Prostate gland (tissue), 2 donors: ENCODE results near the gene DENND5A. TPM values are rescaled to one million over a fixed set of nuclear protein-coding genes. Genes with fewer than 3 reads are reported as not detected.

Experiments
- DNase-seq: peaks from one replicate; pipeline ENCODE4 v3.0.0-alpha.2; 2019; ENCODE audit warnings: low spot score
- H3K27ac ChIP-seq, 2 donors: fragments of 200-600 bp; sonication (generic); 2 replicates each; pipeline ENCODE4 v1.5.1; 2017 to 2019
- H3K27me3 ChIP-seq: fragments of 200-600 bp; sonication (generic); replicated peaks from 2 replicates; pipeline ENCODE4 v1.5.1; 2019; ENCODE audit not compliant: insufficient read depth
- H3K36me3 ChIP-seq, 2 donors: fragments of 200-600 bp; sonication (generic); 1 replicate in 1 of 2; 2 replicates in 1 of 2; pipeline versions ENCODE4 v1.5.1 to v1.8.1; 2017 to 2019
- H3K4me1 ChIP-seq: fragments of 200-600 bp; sonication (generic); replicated peaks from 2 replicates; pipeline ENCODE4 v1.5.1; 2019
- H3K4me3 ChIP-seq, 2 donors: fragments of 200-600 bp; sonication (generic); 2 replicates each; pipeline ENCODE4 v1.5.1; 2017 to 2019
- H3K9me3 ChIP-seq: fragments of 200-600 bp; sonication (generic); 2 replicates; pipeline ENCODE4 v1.5.1; 2017
- POLR2A ChIP-seq: fragments of 450-650 bp; IDR thresholded peaks from one replicate; pipeline ENCODE4 v1.6.1; 2016; ENCODE audit warnings: antibody characterized with exemption, mild to moderate bottlenecking
- POLR2AphosphoS5 ChIP-seq: sonication (generic); formaldehyde crosslinking; IDR thresholded peaks from one replicate; pipeline ENCODE4 v1.6.1; 2017; ENCODE audit warnings: antibody characterized with exemption
- WGBS: methylation state at CpG from one replicate; pipeline ENCODE4 v1.1.5; 2018; 5-methylcytosine and 5-hydroxymethylcytosine counted together
- intact Hi-C: fragments of 100-400 bp; cut with DNase I; formaldehyde crosslinking; loops from one replicate; pipeline ENCODE4 v1.14.2; 2022
- total RNA-seq, 2 donors: library from RNA; depleted of rRNA; stranded (reverse); fragments of >200 nt; gene quantifications; one replicate each; pipeline ENCODE4 v1.1.0, GENCODE V29; 2016
- TF ChIP-seq, protein P1 (sequence below), 4 experiments: fragments of 200-600 bp in 2 of 4; fragments of 450-650 bp in 2 of 4; sonication (generic) in 2 of 4; IDR thresholded peaks; 1 replicate in 3 of 4; 2 replicates in 1 of 4; pipeline ENCODE4 v1.5.1; 2016 to 2019; ENCODE audit warnings: antibody characterized with exemption in 4 of 4, mild to moderate bottlenecking in 2 of 4, moderate library complexity in 2 of 4

Gene DENND5A
- total RNA-seq, 2 donors from 2014 or later, result 25.4 to 84.6 TPM

DNA sequence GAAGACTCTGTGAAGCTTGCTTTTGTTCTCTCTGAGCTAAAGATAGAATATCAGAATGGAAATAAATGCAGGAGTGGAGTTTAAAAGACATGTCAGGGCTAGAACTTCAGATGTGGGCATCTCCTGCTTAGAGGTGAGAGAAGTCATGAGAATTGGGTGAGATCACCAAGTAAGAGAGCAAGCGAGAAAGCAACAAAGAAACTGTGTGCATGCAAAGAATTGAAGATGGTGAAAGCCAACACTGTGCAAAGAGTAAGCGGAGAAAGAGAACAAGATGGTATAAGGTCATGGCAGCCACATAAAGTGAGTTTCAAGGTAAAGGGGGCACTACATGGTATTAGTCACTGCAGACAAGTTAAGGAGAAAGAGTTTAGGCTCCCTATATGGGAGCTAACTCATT lies 116.4 kb downstream of the DENND5A start:
- peaks cover 5% of the 10 kb centered on the region in 2 donors for H3K36me3 ChIP-seq
- H3K4me3 ChIP-seq, result no peak overlapping the region
- no peak for TF ChIP-seq POLR2A
- TF ChIP-seq, protein P1, sequence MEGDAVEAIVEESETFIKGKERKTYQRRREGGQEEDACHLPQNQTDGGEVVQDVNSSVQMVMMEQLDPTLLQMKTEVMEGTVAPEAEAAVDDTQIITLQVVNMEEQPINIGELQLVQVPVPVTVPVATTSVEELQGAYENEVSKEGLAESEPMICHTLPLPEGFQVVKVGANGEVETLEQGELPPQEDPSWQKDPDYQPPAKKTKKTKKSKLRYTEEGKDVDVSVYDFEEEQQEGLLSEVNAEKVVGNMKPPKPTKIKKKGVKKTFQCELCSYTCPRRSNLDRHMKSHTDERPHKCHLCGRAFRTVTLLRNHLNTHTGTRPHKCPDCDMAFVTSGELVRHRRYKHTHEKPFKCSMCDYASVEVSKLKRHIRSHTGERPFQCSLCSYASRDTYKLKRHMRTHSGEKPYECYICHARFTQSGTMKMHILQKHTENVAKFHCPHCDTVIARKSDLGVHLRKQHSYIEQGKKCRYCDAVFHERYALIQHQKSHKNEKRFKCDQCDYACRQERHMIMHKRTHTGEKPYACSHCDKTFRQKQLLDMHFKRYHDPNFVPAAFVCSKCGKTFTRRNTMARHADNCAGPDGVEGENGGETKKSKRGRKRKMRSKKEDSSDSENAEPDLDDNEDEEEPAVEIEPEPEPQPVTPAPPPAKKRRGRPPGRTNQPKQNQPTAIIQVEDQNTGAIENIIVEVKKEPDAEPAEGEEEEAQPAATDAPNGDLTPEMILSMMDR (IDR thresholded peaks at IDR 0.05), result no peak
- TF ChIP-seq POLR2AphosphoS5, result no peak
- DNase-seq, result no peak
- H3K4me1 ChIP-seq, result no peaks in the 10 kb centered on the region
- H3K27ac ChIP-seq, result no peak overlapping the region
- WGBS, result 87% methylated on average over 2 of the region's 2 CpGs
- H3K9me3 ChIP-seq, result no peaks in the 10 kb centered on the region
- H3K27me3 ChIP-seq, result no peaks in the 10 kb centered on the region
- intact Hi-C loops, result no loop called here

DNA sequence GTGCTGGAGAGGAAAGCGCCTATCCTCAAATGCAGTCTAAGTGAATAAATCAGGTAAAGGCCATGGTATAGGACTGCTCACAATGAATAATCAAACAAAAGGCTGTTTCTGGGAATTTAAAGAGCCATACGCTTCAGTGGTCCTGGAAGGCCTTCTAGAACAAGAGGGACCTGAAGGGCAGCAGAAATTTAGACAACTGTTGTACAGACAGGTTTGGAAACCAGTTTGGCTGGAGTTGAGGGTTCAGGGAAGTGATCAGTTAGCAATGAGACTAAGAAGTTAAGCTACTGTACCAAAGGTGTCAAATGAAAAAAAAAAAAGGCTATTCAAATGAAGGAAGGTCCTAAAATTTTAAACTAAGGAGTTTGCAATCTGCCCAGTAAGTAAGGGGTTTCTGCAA lies 117.1 kb downstream of the DENND5A start:
- Histone ChIP-seq H3K36me3 (peaks cover 5% of the 10 kb centered on the region in 2 donors), H3K27me3 (no peaks in the 10 kb centered on the region), H3K27ac (no peak overlapping the region), H3K4me3 (no peak overlapping the region), H3K9me3 (no peaks in the 10 kb centered on the region), H3K4me1 (no peaks in the 10 kb centered on the region)
- TF ChIP-seq POLR2AphosphoS5, result no peak
- TF ChIP-seq, protein P1 (IDR thresholded peaks at IDR 0.05), result no peak
- TF ChIP-seq POLR2A, result no peak
- WGBS, result 85% methylated on average over 2 of the region's 2 CpGs
- DNase-seq, result no peak
- intact Hi-C loops, result no loop called here

DNA sequence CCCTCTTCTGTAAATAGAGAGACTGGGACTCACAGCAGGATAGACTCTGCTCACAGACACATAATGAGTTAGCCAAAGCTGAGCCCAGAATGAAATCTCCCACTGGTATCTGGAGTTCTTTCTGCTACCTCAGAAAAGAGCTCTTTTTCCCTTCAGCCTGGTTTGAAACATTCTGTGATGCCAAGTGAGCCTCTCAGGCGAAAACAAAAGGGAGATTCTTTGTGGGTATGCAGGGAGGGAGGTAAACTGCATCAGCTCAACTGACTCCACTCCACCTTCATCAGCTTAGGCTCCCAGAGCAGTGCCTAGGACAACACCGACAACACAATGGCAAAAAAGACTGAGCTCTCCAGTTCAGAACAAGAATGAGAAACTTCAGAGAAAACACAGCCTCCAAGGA lies 118.7 kb downstream of the DENND5A start:
- no peak for DNase-seq
- 100% methylated on average over 2 of the region's 2 CpGs for WGBS
- H3K4me3 ChIP-seq, result no peak overlapping the region
- H3K9me3 ChIP-seq, result no peaks in the 10 kb centered on the region
- intact Hi-C loops, result no loop called here
- H3K36me3 ChIP-seq, result peaks cover 5 to 6% of the 10 kb centered on the region in 2 donors
- TF ChIP-seq POLR2AphosphoS5 (no peak), POLR2A (no peak)
- TF ChIP-seq, protein P1 (IDR thresholded peaks at IDR 0.05), result no peak
- no peaks in the 10 kb centered on the region for H3K27me3 ChIP-seq
- H3K4me1 ChIP-seq, result no peaks in the 10 kb centered on the region
- H3K27ac ChIP-seq, result no peak overlapping the region

DNA sequence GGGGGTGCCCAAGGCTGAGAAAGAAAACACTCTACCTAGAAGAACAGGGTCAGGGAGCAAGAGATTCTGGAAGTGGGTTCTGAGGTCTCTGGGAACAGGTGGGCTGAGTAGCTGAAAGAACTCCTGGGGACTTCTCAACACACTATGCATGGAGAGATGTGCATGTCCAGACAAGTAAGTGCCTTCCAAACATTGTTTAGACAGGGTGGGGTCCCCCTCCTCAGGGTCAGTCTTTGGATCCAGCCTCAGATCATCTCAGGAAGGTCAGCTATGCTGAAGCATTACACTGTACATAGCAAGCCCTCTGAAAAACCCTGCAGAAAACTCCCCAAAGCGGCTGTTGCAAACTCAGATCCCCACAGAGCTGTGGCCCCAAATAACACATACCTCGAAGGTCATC lies 119.9 kb downstream of the DENND5A start:
- Histone ChIP-seq H3K4me1 (peaks cover 2% of the 10 kb centered on the region), H3K36me3 (peaks cover 5 to 9% of the 10 kb centered on the region in 2 donors)

DNA sequence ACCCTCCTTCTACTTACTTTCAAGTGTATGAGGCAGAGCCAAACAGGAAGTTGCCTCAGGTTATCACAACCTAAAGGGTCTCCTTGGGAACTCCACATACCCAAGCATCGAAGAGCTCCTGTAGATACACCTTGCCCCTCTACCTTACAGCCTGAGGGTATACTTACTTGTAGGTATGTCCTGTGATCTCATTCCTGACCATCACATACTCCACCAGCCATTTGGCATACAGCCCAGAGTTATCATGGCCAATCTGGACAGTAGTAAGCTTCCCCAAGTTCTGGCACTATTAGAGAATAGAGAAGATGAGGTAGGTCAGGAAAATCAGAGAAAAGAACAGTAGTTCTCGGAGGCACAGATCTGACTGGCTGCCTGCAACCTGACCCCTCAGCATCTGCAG lies 120.3 kb downstream of the DENND5A start:
- 88% methylated on average over 2 of the region's 2 CpGs for WGBS
- intact Hi-C loops, result no loop called here
- peaks cover 5 to 9% of the 10 kb centered on the region in 2 donors for H3K36me3 ChIP-seq
- H3K27ac ChIP-seq, result no peak overlapping the region
- H3K4me1 ChIP-seq, result peaks cover 5% of the 10 kb centered on the region
- no peaks in the 10 kb centered on the region for H3K27me3 ChIP-seq
- H3K4me3 ChIP-seq, result no peak overlapping the region
- no peaks in the 10 kb centered on the region for H3K9me3 ChIP-seq
- TF ChIP-seq, protein P1 (IDR thresholded peaks at IDR 0.05), result no peak
- no peak for TF ChIP-seq POLR2A
- no peak for TF ChIP-seq POLR2AphosphoS5
- no peak for DNase-seq

More for the DNA sequence above, 119.9 kb downstream of the DENND5A start:
- intact Hi-C loops, result no loop called here
- Histone ChIP-seq H3K9me3 (no peaks in the 10 kb centered on the region), H3K27me3 (no peaks in the 10 kb centered on the region), H3K27ac (no peak overlapping the region), H3K4me3 (no peak overlapping the region)
- 85% methylated on average over 2 of the region's 2 CpGs for WGBS
- no peak for DNase-seq
- TF ChIP-seq POLR2A (no peak), POLR2AphosphoS5 (no peak)
- TF ChIP-seq, protein P1 (IDR thresholded peaks at IDR 0.05), result no peak
